Measurements from ENCODE around the gene SURF4.

SURF4 gene

GRCh38 chr9:133348718-133349573 is 26.9 kb downstream of the SURF4 start:
- no peak for TF ChIP-seq CTCF (conservative IDR thresholded peaks at IDR 0.05)
- H3K27ac ChIP-seq: peak overlapping the region; percentile 98

DNA sequence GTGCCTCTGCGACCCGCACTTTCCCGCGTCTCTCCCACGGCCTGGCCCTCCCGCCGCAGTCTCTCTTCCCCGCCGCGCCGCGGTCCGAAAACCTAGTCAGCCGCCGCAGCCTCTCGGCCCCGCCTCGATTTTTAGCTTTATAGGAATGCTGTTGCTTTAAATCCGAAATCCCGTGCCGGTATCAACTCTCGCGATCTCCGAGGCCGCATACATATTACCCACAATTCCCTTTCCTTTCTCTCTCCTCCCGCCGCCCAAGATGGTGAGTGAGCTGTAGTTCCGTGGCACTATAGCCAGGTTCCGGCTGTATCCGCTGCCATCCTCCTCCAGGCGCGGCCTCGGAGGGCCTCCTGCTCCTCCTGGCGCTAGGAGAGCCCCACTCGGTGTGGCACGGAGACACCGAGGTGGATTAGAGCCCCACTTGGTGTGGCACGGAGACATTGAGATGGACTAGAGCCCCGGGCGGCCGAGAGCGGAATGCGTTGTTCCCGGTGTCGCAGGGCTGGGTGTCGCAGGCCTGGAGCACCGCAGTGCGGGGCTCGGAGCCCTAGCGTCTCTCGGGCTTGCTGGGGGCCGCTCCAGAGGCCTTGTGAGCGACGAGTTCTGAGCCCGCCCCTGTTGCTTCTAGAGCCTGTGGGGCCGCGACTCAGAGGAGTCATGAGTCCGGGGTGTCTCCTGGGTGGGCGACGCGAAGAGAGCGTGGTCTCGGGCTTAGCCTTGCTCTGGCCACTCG is 27.7 kb downstream of the SURF4 start, which contains the start of the genes MED22 and RPL7A:
TSS of gene MED22 (minus strand) at position 147 of the 733 bp plus-strand sequence. CDS start 1,469 bp downstream, outside the sequence.
TSS of gene RPL7A (plus strand) at position 234 of the 733 bp plus-strand sequence. CDS start at position 260, 26 bp downstream.
- TF ChIP-seq CTCF (conservative IDR thresholded peaks at IDR 0.05): no peak
- peak within 1 kb of the TSS; percentile 98 for H3K27ac ChIP-seq

DNA sequence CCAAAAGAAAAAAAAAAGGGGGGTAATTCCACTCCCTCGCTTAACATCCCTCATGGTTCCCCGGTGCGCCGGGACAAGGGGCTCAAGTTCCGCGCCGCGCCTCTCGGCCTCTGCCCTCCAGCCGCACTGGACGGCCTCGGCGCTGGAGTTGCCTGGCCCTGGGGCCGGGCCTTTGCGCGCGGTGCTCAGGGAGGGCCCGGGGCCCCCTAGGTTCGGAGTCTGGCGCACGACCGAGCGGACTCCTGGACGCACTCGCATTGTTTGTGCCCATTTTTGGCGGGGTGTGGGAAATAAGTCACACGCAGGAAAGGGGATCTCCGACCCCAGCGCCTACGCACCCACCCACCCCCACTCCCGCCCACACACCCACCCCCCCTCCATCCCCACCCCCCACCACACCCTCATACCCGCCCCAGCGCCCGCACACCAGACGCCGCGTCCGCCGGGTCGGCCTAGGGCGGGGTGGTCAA is 28.3 kb downstream of the SURF4 start:
- 0 out of 2 replicates have a peak, but pooled peaks have one; percentile 9 for TF ChIP-seq CTCF (conservative IDR thresholded peaks at IDR 0.05)

GRCh38 chr9:133346021-133346785 is 29.7 kb downstream of the SURF4 start:
- TF ChIP-seq CTCF (conservative IDR thresholded peaks at IDR 0.05): no peak
- H3K27ac ChIP-seq: peak overlapping the region; percentile 98

More for the DNA sequence above, 28.3 kb downstream of the SURF4 start:
- peak overlapping the region; percentile 98 for H3K27ac ChIP-seq

- no peak for TF ChIP-seq CTCF (conservative IDR thresholded peaks at IDR 0.05)
- no peak overlapping the region for H3K27ac ChIP-seq
These were observed 30.3 kb downstream of the SURF4 start for GRCh38 chr9:133345596-133345995.

GRCh38 chr9:133344979-133345378 is 30.9 kb downstream of the SURF4 start:
- no peak overlapping the region for H3K27ac ChIP-seq
- no peak for TF ChIP-seq CTCF (conservative IDR thresholded peaks at IDR 0.05)
